Measurements from ENCODE around the gene ZC3H10. TPM values are rescaled to one million over a fixed set of nuclear protein-coding genes. Genes with fewer than 3 reads are reported as not detected.
A peak's percentile ranks its signal among the peaks of the same experiment; 100 is the strongest.

ZC3H10 gene
- total RNA-seq, 4 donors from 2014 or later = 3.1 to 9.1 (median 3.7) TPM

DNA sequence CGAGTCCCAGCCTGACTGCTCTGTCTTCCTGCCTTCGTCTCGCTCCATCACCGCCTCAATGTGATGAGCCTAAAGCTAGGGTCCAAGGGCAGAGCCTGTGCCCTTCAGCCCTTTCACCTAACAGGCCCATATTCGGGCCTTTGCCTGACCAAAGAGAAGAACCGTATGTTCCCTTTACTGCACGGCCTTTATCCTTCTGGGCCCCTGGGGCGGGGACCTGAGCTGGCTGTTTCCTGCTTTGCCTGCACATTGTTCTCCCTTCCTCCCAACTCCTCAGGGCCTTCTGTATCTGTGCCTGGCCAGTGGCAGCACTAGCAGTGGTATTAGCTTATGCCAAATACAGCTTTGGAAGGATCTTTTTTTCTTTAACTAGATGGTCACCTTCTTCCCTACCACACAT, 25.8 kb downstream of the ZC3H10 start:
- Histone ChIP-seq H3K4me3 (no peak overlapping the region), H3K9me3 (no peaks in the 10 kb centered on the region), H3K4me1 (peaks cover 0 to 11% of the 10 kb centered on the region in 2 donors), H3K36me3 (peaks cover 0 to 59% of the 10 kb centered on the region in 2 donors), H3K27ac (peak overlapping the region; percentile 65 to 82 (median 77)), H3K27me3 (no peaks in the 10 kb centered on the region)
- peak; percentile 43 to 52 for ATAC-seq
- intact Hi-C loops (cut with DNase I; ENCODE audit: low total_unique reads) = no loop called here
- in situ Hi-C loops (cut with MboI; ENCODE audit: low sequenced_read_pairs in 4 of 4) = no loop called here
- no peak for DNase-seq
- TF ChIP-seq, protein P1, sequence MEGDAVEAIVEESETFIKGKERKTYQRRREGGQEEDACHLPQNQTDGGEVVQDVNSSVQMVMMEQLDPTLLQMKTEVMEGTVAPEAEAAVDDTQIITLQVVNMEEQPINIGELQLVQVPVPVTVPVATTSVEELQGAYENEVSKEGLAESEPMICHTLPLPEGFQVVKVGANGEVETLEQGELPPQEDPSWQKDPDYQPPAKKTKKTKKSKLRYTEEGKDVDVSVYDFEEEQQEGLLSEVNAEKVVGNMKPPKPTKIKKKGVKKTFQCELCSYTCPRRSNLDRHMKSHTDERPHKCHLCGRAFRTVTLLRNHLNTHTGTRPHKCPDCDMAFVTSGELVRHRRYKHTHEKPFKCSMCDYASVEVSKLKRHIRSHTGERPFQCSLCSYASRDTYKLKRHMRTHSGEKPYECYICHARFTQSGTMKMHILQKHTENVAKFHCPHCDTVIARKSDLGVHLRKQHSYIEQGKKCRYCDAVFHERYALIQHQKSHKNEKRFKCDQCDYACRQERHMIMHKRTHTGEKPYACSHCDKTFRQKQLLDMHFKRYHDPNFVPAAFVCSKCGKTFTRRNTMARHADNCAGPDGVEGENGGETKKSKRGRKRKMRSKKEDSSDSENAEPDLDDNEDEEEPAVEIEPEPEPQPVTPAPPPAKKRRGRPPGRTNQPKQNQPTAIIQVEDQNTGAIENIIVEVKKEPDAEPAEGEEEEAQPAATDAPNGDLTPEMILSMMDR (IDR thresholded peaks at IDR 0.05 in 4 of 5, conservative IDR thresholded peaks at IDR 0.05 in 1 of 5) = no peak
- no peak for TF ChIP-seq POLR2A (IDR thresholded peaks at IDR 0.05)

DNA sequence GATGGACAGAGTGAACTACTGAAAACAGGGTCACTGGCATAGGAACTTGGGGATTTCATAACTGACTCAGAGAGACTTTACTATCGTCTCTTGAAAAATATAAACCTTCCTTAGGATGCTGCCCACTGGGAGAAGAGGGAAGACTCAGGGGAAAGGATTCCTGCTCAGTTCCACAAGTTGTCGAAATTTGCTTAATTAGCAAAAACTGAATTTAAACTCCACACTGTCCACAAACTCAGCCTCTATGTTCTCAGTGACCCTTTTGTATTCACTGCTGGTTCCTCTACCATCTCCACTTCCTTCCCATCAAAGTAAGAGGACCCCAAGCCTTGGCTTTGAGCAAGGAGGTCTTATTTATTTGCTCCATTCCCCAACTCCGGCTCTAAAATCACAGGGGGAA, 27.2 kb downstream of the ZC3H10 start:
- intact Hi-C loops (cut with DNase I; ENCODE audit: low total_unique reads) = no loop called here
- TF ChIP-seq, protein P1 (IDR thresholded peaks at IDR 0.05 in 4 of 5, conservative IDR thresholded peaks at IDR 0.05 in 1 of 5) = no peak
- no peak for TF ChIP-seq POLR2A (IDR thresholded peaks at IDR 0.05)
- Histone ChIP-seq H3K4me1 (peaks cover 0 to 11% of the 10 kb centered on the region in 2 donors), H3K4me3 (no peak overlapping the region), H3K36me3 (peaks cover 0 to 46% of the 10 kb centered on the region in 2 donors), H3K27me3 (no peaks in the 10 kb centered on the region), H3K27ac (peak overlapping the region; percentile 65 to 82 (median 77)), H3K9me3 (no peaks in the 10 kb centered on the region)
- DNase-seq = no peak
- in situ Hi-C loops (cut with MboI; ENCODE audit: low sequenced_read_pairs in 4 of 4) = no loop called here
- no peak for ATAC-seq

DNA sequence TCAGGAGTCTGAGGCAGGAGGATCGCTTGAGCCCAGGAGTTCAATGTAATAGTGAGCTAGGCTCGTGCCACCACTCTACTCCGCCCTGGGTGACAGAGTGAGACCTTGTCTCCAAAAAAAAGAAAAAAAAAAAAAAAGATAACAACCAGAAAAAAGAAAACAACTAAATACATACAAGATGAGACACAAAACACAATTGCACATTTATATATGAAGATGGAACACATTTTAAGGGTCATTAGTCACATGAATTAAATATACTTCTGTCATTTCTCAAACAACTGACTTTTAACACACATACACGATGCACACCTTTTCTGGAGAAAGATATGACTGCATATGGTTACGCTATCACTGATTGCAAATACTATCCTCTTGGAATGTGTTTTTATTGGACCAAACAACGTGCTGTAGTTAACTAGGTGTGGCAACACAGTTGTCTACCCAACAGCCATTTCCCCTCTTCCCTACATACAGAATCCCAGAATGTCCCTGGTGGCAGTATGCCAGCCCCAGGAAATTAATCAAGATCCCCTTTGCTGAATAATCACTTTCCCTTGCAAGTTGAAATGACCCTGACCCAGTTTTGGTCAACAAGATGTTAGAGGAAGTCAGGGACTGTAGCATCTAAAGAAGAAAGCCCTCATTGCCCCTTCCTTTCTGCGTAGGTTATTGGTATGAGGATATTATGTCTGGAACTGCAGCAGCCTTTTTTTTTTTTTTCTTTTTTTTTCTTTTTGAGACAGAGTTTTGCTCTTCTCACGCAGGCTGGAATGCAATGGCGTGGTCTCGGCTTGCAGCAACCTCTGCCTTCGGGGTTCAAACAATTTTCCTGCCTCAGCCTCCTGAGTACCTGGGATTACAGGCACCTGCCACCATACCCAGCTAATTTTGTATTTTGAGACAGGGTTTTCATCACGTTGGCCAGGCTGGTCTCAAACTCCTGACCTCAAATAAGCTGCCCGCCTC, 28.7 kb downstream of the ZC3H10 start:
- H3K9me3 ChIP-seq = no peaks in the 10 kb centered on the region
- ATAC-seq (no peak), DNase-seq (no peak)
- H3K27me3 ChIP-seq = no peaks in the 10 kb centered on the region
- peak overlapping the region; percentile 43 to 61 (median 46) for H3K27ac ChIP-seq
- peaks cover 0 to 34% of the 10 kb centered on the region in 2 donors for H3K36me3 ChIP-seq
- no peak for TF ChIP-seq POLR2A (IDR thresholded peaks at IDR 0.05)
- TF ChIP-seq, protein P1 (IDR thresholded peaks at IDR 0.05 in 4 of 5, conservative IDR thresholded peaks at IDR 0.05 in 1 of 5) = no peak
- intact Hi-C loops (cut with DNase I; ENCODE audit: low total_unique reads) = no loop called here
- H3K4me1 ChIP-seq = peaks cover 13 to 22% of the 10 kb centered on the region in 2 donors
- H3K4me3 ChIP-seq = no peak overlapping the region
- in situ Hi-C loops (cut with MboI; ENCODE audit: low sequenced_read_pairs in 4 of 4) = no loop called here

DNA sequence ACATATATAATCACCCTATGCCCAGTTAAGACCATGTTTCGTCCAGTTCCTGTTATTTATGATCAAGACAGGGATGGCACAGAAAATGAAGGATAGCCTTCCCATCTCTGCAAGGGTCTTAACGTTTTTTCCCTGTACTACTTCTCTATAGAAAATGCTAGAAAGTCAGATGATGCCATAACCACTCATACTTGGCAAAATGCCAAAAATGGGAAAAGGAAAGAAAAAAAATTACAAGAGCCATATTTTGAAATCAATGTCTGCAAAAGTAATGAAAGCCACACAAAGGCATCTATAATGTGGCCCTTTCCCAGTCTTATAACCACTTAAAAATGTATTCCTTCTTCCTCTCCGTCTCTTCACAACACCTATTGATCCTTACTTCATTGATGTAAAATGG, 32.5 kb downstream of the ZC3H10 start:
- no peak for ATAC-seq
- H3K27ac ChIP-seq = peak overlapping the region; percentile 88 to 97 (median 96)

More for the DNA sequence above, 32.5 kb downstream of the ZC3H10 start:
- Histone ChIP-seq H3K27me3 (no peaks in the 10 kb centered on the region), H3K36me3 (no peaks in the 10 kb centered on the region), H3K4me3 (no peak overlapping the region), H3K4me1 (peaks cover 27 to 28% of the 10 kb centered on the region in 2 donors), H3K9me3 (no peaks in the 10 kb centered on the region)
- in situ Hi-C loops (cut with MboI; ENCODE audit: low sequenced_read_pairs in 4 of 4) (no loop called here), intact Hi-C loops (cut with DNase I; ENCODE audit: low total_unique reads) (no loop called here)
- no peak for TF ChIP-seq POLR2A (IDR thresholded peaks at IDR 0.05)
- TF ChIP-seq, protein P1 (IDR thresholded peaks at IDR 0.05 in 4 of 5, conservative IDR thresholded peaks at IDR 0.05 in 1 of 5) = no peak
- DNase-seq = no peak
